Endothelial cell of umbilical vein (primary cell): ENCODE measurements around the gene PDCD1LG2. TPM values are rescaled to one million over a fixed set of nuclear protein-coding genes. Genes with fewer than 3 reads are reported as not detected.

Source experiments
- BruUV-seq: library from RNA; stranded (reverse); fragments of 400-500 nt; replicated peaks from 2 replicates; lab custom pipeline; 2021; lab: Mats Ljungman, UMichigan
- CTCF ChIA-PET: fragments of 300-600, 350-600 bp; sonication (Branson Sonifier 250); formaldehyde crosslinking; loops from one replicate; lab custom pipeline; 2021; ENCODE audit warnings: antibody characterized with exemption, inconsistent platforms; lab: Charles Lee
- POLR2A ChIA-PET: fragments of 300-600, 350-600 bp; sonication (Branson Sonifier 250); formaldehyde crosslinking; loops from one replicate; lab custom pipeline; 2021; ENCODE audit warnings: antibody characterized with exemption, inconsistent platforms; lab: Charles Lee
- DNase-seq: peaks from one replicate; pipeline ENCODE4 v3.0.0-alpha.2; 2011; ENCODE audit warnings: low read depth, low spot score
- FAIRE-seq: peaks from 2 replicates; lab custom pipeline; 2011; peaks lifted over from hg19 to GRCh38; lab: Jason Lieb, UNC
- H2AFZ ChIP-seq: 2 replicates; pipeline ENCODE4 v1.6.0; 2012; ENCODE audit warnings: low read depth, low read length, control low read depth, inconsistent platforms
- H3K27ac ChIP-seq: 2 replicates; pipeline ENCODE4 v1.5.1; 2011; ENCODE audit warnings: low read depth, mild to moderate bottlenecking, control low read depth, low read length, moderate library complexity; ENCODE audit not compliant: insufficient read depth
- H3K27me3 ChIP-seq, 2 experiments: 2 replicates each; pipeline versions ENCODE4 v1.6.0 to v1.6.1; 2011; ENCODE audit warnings: low read length in 2 of 2, mixed read lengths in 1 of 2; ENCODE audit not compliant: control insufficient read depth in 2 of 2, insufficient read depth in 2 of 2
- H3K36me3 ChIP-seq, 2 experiments: 2 replicates in 1 of 2; 3 replicates in 1 of 2; pipeline ENCODE4 v1.5.1; 2011; ENCODE audit warnings: low read length in 2 of 2, mild to moderate bottlenecking in 1 of 2, moderate library complexity in 1 of 2; ENCODE audit not compliant: control insufficient read depth in 2 of 2, insufficient read depth in 2 of 2; ENCODE audit errors: extremely low read depth in 1 of 2
- H3K4me1 ChIP-seq: 3 replicates; pipeline ENCODE4 v1.5.1; 2011; ENCODE audit warnings: mild to moderate bottlenecking, low read length; ENCODE audit not compliant: control insufficient read depth, insufficient read depth; ENCODE audit errors: extremely low read depth
- H3K4me2 ChIP-seq: 2 replicates; pipeline ENCODE4 v1.6.1; 2011; ENCODE audit warnings: low read length, control low read depth, mixed read lengths; ENCODE audit not compliant: insufficient read depth
- H3K4me3 ChIP-seq, 3 experiments: fragments of 200-600 bp in 1 of 3; sonication (generic), shearing (Covaris generic) in 1 of 3; replicated peaks in 1 of 3; 2 replicates each; pipeline ENCODE4 v1.5.1; 2011 to 2016; ENCODE audit warnings: control low read depth in 3 of 3, low read length in 3 of 3, mild to moderate bottlenecking in 2 of 3, inconsistent platforms in 1 of 3, low read depth in 1 of 3, moderate library complexity in 1 of 3; ENCODE audit not compliant: insufficient read depth in 1 of 3
- H3K79me2 ChIP-seq: 2 replicates; pipeline ENCODE4 v1.6.0; 2012; ENCODE audit warnings: low read length, inconsistent platforms; ENCODE audit not compliant: control insufficient read depth, insufficient read depth
- H3K9ac ChIP-seq: replicated peaks from 2 replicates; pipeline ENCODE3; 2011; ENCODE audit warnings: low read length, control low read depth; ENCODE audit not compliant: insufficient read depth; ENCODE audit errors: extremely low read depth
- H3K9me1 ChIP-seq: replicated peaks from 3 replicates; pipeline ENCODE4 v1.6.0; 2011; ENCODE audit warnings: mild to moderate bottlenecking, low read length; ENCODE audit not compliant: control insufficient read depth, insufficient read depth; ENCODE audit errors: extremely low read depth
- H3K9me3 ChIP-seq: replicated peaks from 2 replicates; pipeline ENCODE4 v1.5.1; 2012; ENCODE audit warnings: low read length, inconsistent platforms; ENCODE audit not compliant: control insufficient read depth, insufficient read depth
- H4K20me1 ChIP-seq: replicated peaks from 2 replicates; pipeline ENCODE3; 2011; ENCODE audit warnings: mild to moderate bottlenecking, low read length; ENCODE audit not compliant: control insufficient read depth, insufficient read depth; ENCODE audit errors: extremely low read depth
- EZH2 ChIP-seq: IDR thresholded peaks from 2 replicates; pipeline ENCODE4 v1.6.1; 2012; ENCODE audit warnings: borderline replicate concordance, low read depth, mild to moderate bottlenecking, moderate library complexity, low read length, inconsistent platforms; ENCODE audit not compliant: severe bottlenecking
- FOS ChIP-seq: IDR thresholded peaks from 2 replicates; pipeline ENCODE4 v1.6.1; 2011; ENCODE audit warnings: mild to moderate bottlenecking, low read length, moderate library complexity, borderline replicate concordance; ENCODE audit not compliant: insufficient read depth
- GATA2 ChIP-seq: IDR thresholded peaks from 2 replicates; pipeline ENCODE4 v1.7.0; 2011; ENCODE audit warnings: low read depth, mild to moderate bottlenecking, moderate library complexity, mixed read lengths, low read length; ENCODE audit not compliant: insufficient read length, insufficient read depth
- JUN ChIP-seq: IDR thresholded peaks from 2 replicates; pipeline ENCODE4 v1.6.1; 2011; ENCODE audit warnings: borderline replicate concordance, low read depth; ENCODE audit not compliant: insufficient read length, insufficient read depth
- MYC ChIP-seq: IDR thresholded peaks from one replicate; pipeline ENCODE4 v1.6.1; 2011; ENCODE audit warnings: mild to moderate bottlenecking, low read depth, low read length
- POLR2A ChIP-seq: IDR thresholded peaks from 2 replicates; pipeline ENCODE4 v1.6.1; 2012; ENCODE audit warnings: low read depth, mild to moderate bottlenecking, control low read depth, low read length
- POLR2AphosphoS5 ChIP-seq: IDR thresholded peaks from 2 replicates; pipeline ENCODE4 v1.6.1; 2012; ENCODE audit warnings: low read depth, mild to moderate bottlenecking, control low read depth, low read length, moderate library complexity; ENCODE audit not compliant: insufficient read depth
- dilution Hi-C: fragments of 300-500 bp; cut with MboI; formaldehyde crosslinking; loops from one replicate; pipeline ENCODE4 v1.15.0; 2019; ENCODE audit warnings: low sequenced_read_pairs; ENCODE audit not compliant: extremely low pct_ligation_motif_present
- intact Hi-C: fragments of 100-400 bp; cut with micrococcal nuclease; formaldehyde crosslinking; loops from one replicate; pipeline ENCODE4 v1.10.0; 2022
- polyA plus RNA-seq, 4 experiments: library from polyadenylated mRNA; depleted of rRNA in 3 of 4; stranded (reverse) in 3 of 4; unstranded in 1 of 4; fragments of >200 nt; gene quantifications; 2 replicates each; pipeline versions ENCODE4 v1.2.1 to v1.2.3, GENCODE V29; 2011 to 2012; ENCODE audit warnings: missing spikeins in 1 of 4
- total RNA-seq: library from RNA; stranded (reverse); gene quantifications from 2 replicates; pipeline ENCODE4 v1.2.3, GENCODE V29; 2021
- TF ChIP-seq, protein P1 (sequence below), 2 donors: IDR thresholded peaks; 1 replicate in 1 of 2; 2 replicates in 1 of 2; pipeline ENCODE4 v1.5.1; 2011; ENCODE audit warnings: low read length in 2 of 2, mild to moderate bottlenecking in 2 of 2, moderate library complexity in 2 of 2, control low read depth in 1 of 2, inconsistent platforms in 1 of 2, low read depth in 1 of 2; ENCODE audit not compliant: insufficient read depth in 1 of 2; ENCODE audit errors: extremely low read depth in 1 of 2
- TF ChIP-seq, protein P2 (sequence below): IDR thresholded peaks from 2 replicates; pipeline ENCODE4 v1.6.1; 2011; ENCODE audit not compliant: insufficient read depth, insufficient read length

PDCD1LG2 gene
- total and polyA plus RNA-seq, 2 donors (not counting 3 experiments of a cell fraction or from before 2014, with no cell fraction given) = 7.9 to 9.5 TPM

GRCh38 chr9:5554254-5554653, 43.9 kb downstream of the PDCD1LG2 start:
- Histone ChIP-seq H3K4me2 (no peak overlapping the region), H3K27ac (no peak overlapping the region), H3K4me3 (no peak overlapping the region), H3K79me2 (no peaks in the 10 kb centered on the region), H3K9me3 (no peaks in the 10 kb centered on the region), H4K20me1 (no peaks in the 10 kb centered on the region), H3K9ac (no peak overlapping the region), H3K4me1 (peaks cover 37% of the 10 kb centered on the region), H3K9me1 (no peaks in the 10 kb centered on the region), H3K36me3 (no peaks in the 10 kb centered on the region), H3K27me3 (no peaks in the 10 kb centered on the region), H2AFZ (no peak overlapping the region)
- DNase-seq (no peak), FAIRE-seq (no peak)
- ChIA-PET POLR2A (no interaction called here), CTCF (interaction anchor here (1.4 to 1.7 kb wide), 2 partner anchors 23 to 46 kb away, joined by 3 to 5 read pairs; no protein-coding TSS in a partner anchor)
- BruUV-seq = no TSS peak
- intact Hi-C loops (no loop called here), dilution Hi-C loops (no loop called here)
- TF ChIP-seq MYC (no peak), FOS (no peak), POLR2A (no peak), POLR2AphosphoS5 (no peak), GATA2 (no peak), EZH2 (no peak), JUN (no peak)
- TF ChIP-seq, protein P1, sequence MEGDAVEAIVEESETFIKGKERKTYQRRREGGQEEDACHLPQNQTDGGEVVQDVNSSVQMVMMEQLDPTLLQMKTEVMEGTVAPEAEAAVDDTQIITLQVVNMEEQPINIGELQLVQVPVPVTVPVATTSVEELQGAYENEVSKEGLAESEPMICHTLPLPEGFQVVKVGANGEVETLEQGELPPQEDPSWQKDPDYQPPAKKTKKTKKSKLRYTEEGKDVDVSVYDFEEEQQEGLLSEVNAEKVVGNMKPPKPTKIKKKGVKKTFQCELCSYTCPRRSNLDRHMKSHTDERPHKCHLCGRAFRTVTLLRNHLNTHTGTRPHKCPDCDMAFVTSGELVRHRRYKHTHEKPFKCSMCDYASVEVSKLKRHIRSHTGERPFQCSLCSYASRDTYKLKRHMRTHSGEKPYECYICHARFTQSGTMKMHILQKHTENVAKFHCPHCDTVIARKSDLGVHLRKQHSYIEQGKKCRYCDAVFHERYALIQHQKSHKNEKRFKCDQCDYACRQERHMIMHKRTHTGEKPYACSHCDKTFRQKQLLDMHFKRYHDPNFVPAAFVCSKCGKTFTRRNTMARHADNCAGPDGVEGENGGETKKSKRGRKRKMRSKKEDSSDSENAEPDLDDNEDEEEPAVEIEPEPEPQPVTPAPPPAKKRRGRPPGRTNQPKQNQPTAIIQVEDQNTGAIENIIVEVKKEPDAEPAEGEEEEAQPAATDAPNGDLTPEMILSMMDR (IDR thresholded peaks at IDR 0.05; ENCODE audit: extremely low read depth in 1 of 2, insufficient read depth in 1 of 2, low read depth in 1 of 2, low read length in 2 of 2) = no peak
- TF ChIP-seq, protein P2, sequence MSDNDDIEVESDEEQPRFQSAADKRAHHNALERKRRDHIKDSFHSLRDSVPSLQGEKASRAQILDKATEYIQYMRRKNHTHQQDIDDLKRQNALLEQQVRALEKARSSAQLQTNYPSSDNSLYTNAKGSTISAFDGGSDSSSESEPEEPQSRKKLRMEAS = no peak
